Left lung (tissue), 14 donors: ENCODE results near the gene NR2E1. TPM values are rescaled to one million over a fixed set of nuclear protein-coding genes. Genes with fewer than 3 reads are reported as not detected.
A peak's percentile ranks its signal among the peaks of the same experiment; 100 is the strongest.

Experiments used
- ATAC-seq: fragments of 200-7000 bp; cut with Tn5 transposase; one replicate; pipeline ENCODE4 v1.9.1; 2020; ENCODE audit warnings: moderate library complexity
- DNase-seq, 4 donors: peaks; one replicate each; pipeline ENCODE4 v3.0.0-alpha.2; 2013 to 2020
- H3K27ac ChIP-seq, 2 donors: fragments of 200-600 bp; sonication (generic) in 1 of 2; one replicate each; pipeline versions ENCODE4 v1.5.0 to v1.8.0; 2020 to 2021
- H3K27me3 ChIP-seq, 2 donors: fragments of 200-600 bp; sonication (generic) in 1 of 2; one replicate each; pipeline versions ENCODE4 v1.5.0 to v1.8.0; 2020 to 2021
- H3K36me3 ChIP-seq, 2 donors: fragments of 200-600 bp; sonication (generic) in 1 of 2; one replicate each; pipeline versions ENCODE4 v1.5.0 to v1.8.0; 2020 to 2021
- H3K4me1 ChIP-seq, 2 donors: fragments of 200-600 bp; one replicate each; pipeline ENCODE4 v1.8.0; 2021
- H3K4me3 ChIP-seq, 2 donors: fragments of 200-600 bp; sonication (generic) in 1 of 2; one replicate each; pipeline versions ENCODE4 v1.5.0 to v1.8.0; 2020 to 2021; ENCODE audit warnings: mild to moderate bottlenecking in 1 of 2
- H3K9me3 ChIP-seq, 2 donors: fragments of 200-600 bp; sonication (generic) in 1 of 2; one replicate each; pipeline versions ENCODE4 v1.5.0 to v1.8.0; 2020 to 2021
- intact Hi-C, 2 donors: fragments of 100-400 bp; cut with DNase I; formaldehyde crosslinking; loops; one replicate each; pipeline versions ENCODE4 v1.11.2 to v1.14.2; 2022
- long read RNA-seq, 12 donors: library from polyadenylated mRNA in 2 of 12; unstranded in 2 of 12; transcript quantifications; one replicate each; pipeline ENCODE4 v2.0.0 and lab custom pipeline, GENCODE V29; 2019 to 2026
- polyA plus RNA-seq, 6 donors: library from polyadenylated mRNA; unstranded; fragments of 120-200 nt; gene quantifications; one replicate each; pipeline ENCODE4 v1.2.1, GENCODE V29; 2013; ENCODE audit not compliant: insufficient read length in 6 of 6
- total RNA-seq, 2 donors: library from RNA; stranded (reverse); fragmentation: NEBNext Ultra II Directional; extraction: Animal tissue kit (Norgen Biotek cat#: 25700); gene quantifications; one replicate each; pipeline ENCODE4 v1.2.1, GENCODE V29; 2021
- TF ChIP-seq, protein P1 (sequence below), 2 donors: fragments of 200-600 bp; sonication (generic) in 1 of 2; IDR thresholded peaks; one replicate each; pipeline versions ENCODE4 v1.5.0 to v1.8.0; 2021; ENCODE audit warnings: antibody characterized with exemption in 2 of 2
- donor health status: DM: no; HTN: yes; CAD: no.
- donor health status: DM: no; HTN: no; CAD: no.

NR2E1 gene
- total RNA-seq (not detected), polyA plus RNA-seq (under 1 TPM in 2 of 6 donors, not detected in 4; 0.06 to 0.07 TPM)
- long read RNA-seq, donor 1, partial matches to known transcripts = 214 of 557 reads
- long read RNA-seq, donor 1, other reads (novel, unspliced or antisense) = 343 of 557 reads
- long read RNA-seq, donor 2, partial matches to known transcripts = 219 of 601 reads
- long read RNA-seq, donor 2, other reads (novel, unspliced or antisense) = 382 of 601 reads
- long read RNA-seq, donor 3, partial matches to known transcripts = 156 of 329 reads
- long read RNA-seq, donor 3, other reads (novel, unspliced or antisense) = 173 of 329 reads
- long read RNA-seq, donor 4 = 0 reads
- long read RNA-seq, donor 5, partial matches to known transcripts = 155 of 396 reads
- long read RNA-seq, donor 5, other reads (novel, unspliced or antisense) = 241 of 396 reads
- long read RNA-seq, donor 6, partial matches to known transcripts = 176 of 424 reads
- long read RNA-seq, donor 6, other reads (novel, unspliced or antisense) = 248 of 424 reads
- long read RNA-seq, donor 7, partial matches to known transcripts = 135 of 334 reads
- long read RNA-seq, donor 7, other reads (novel, unspliced or antisense) = 199 of 334 reads
- long read RNA-seq, donor 8, partial matches to known transcripts = 200 of 455 reads
- long read RNA-seq, donor 8, other reads (novel, unspliced or antisense) = 255 of 455 reads
- long read RNA-seq, donor 9 = 0 reads
- long read RNA-seq, donor 10 = 0 reads
- long read RNA-seq, donor 11, partial matches to known transcripts = 164 of 442 reads
- long read RNA-seq, donor 11, other reads (novel, unspliced or antisense) = 278 of 442 reads
- long read RNA-seq, donor 12, partial matches to known transcripts = 194 of 477 reads
- long read RNA-seq, donor 12, other reads (novel, unspliced or antisense) = 283 of 477 reads

DNA sequence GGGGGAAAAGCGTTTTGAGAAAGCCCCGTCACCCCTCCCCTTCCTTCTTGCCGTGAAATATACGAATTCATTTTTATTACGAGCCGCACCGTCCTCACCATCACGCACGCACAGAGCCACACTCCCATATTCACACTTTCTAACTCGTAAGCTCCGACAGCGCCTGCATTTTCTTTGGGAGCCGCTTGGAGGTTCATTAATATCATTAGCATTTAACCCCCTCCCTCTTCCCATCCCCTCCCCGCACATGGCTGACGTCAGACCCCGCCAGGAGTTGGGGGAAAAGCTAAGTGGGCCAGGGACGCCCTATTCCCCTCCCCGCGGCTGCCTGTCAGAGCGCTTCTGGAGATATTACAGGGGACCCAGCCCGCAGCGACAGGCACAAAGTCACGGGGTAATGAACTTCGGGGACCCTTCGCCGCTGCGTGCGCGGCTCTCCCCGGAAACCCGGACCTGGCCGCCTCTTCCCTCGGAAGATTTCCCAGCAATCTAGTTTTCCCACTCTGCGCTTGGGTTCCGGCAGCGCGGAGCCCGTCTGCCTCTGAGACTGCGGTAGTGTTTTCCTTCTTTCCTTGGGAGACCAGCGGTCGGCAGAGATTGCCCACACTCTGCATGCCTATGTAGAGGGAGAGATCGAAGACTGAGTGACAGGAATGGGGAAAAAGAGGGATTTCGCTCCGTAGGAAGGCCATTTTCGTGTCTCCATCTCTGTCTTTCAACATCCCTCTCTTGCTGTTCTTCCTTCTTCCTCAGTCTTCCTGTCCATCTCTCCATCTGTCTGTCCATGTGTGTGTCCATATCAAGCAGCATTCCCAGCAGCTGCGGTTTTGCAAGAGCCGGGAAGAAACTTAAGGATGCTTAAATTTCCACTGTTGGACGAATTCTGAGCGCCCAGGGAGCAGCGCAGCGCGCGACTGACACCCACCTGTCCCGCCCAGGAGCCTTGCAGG is at the start of gene NR2E1:
Gene NR2E1, plus strand, starts transcription at position 309 of the 950 bp plus-strand sequence. CDS start 744 bp downstream, outside the sequence.
- TF ChIP-seq, protein P1, sequence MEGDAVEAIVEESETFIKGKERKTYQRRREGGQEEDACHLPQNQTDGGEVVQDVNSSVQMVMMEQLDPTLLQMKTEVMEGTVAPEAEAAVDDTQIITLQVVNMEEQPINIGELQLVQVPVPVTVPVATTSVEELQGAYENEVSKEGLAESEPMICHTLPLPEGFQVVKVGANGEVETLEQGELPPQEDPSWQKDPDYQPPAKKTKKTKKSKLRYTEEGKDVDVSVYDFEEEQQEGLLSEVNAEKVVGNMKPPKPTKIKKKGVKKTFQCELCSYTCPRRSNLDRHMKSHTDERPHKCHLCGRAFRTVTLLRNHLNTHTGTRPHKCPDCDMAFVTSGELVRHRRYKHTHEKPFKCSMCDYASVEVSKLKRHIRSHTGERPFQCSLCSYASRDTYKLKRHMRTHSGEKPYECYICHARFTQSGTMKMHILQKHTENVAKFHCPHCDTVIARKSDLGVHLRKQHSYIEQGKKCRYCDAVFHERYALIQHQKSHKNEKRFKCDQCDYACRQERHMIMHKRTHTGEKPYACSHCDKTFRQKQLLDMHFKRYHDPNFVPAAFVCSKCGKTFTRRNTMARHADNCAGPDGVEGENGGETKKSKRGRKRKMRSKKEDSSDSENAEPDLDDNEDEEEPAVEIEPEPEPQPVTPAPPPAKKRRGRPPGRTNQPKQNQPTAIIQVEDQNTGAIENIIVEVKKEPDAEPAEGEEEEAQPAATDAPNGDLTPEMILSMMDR (IDR thresholded peaks at IDR 0.05) = no peak
- Histone ChIP-seq H3K4me1 (peaks cover 16 to 55% of the 10 kb centered on the region in 2 donors), H3K27me3 (peaks cover 100% of the 10 kb centered on the region in 2 donors), H3K36me3 (no peaks in the 10 kb centered on the region), H3K27ac (no peak within 1 kb of the TSS), H3K4me3 (no peak within 1 kb of the TSS), H3K9me3 (no peaks in the 10 kb centered on the region)
- DNase-seq = no peak
- no peak for ATAC-seq
- intact Hi-C loops = no loop called here

DNA sequence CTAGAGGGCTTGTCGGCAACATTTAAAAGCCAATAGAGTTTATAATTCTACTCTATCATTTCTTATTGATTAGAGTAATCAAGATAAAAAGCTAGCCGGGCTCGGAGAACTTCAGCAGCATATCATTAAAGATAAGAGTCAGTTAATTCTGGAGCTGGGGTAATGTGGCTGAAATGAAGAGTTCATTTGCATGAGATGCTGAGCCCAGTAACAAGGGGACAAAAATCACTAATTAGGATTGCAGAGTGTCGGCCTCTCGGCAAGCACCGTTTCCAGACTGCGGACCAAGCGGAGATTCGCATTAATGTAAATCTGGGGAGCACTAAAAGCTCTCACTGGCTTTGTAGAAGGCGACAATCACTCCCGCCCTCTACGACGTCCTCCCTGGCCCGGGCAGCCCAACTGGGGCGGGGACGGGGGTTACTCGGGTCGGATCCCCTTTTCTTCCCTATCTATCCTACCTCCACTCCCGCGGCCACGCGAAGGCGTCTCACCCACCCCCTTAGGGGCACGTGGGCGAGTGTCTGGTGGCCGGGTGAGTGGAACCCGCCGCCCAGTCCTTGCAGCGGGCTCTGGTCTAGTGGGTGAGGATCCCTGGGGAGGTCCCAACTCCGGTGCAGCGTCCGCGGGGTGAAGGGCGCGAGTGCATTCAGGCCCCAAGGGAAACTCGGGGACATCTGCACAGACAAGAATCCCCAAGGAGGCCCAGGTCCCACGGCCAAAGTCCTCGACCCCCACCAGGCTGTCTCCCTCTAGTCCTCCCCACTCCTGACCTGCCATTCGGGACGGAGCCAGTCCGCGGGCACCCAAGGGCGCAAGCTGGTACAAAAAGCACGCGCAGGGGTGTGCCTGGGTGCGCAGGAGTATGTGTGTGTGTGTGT is 49.0 kb upstream of the NR2E1 start:
- Histone ChIP-seq H3K4me1 (peaks cover 21 to 57% of the 10 kb centered on the region in 2 donors), H3K27ac (no peak overlapping the region), H3K4me3 (peak overlapping the region in 1 of 2 donors; percentile 65), H3K36me3 (no peaks in the 10 kb centered on the region), H3K9me3 (no peaks in the 10 kb centered on the region), H3K27me3 (peaks cover 51 to 100% of the 10 kb centered on the region in 2 donors)
- TF ChIP-seq, protein P1 (IDR thresholded peaks at IDR 0.05) = no peak
- DNase-seq (peak in 1 of 4 donors; percentile 82), ATAC-seq (no peak)
- intact Hi-C loops = loop anchor here in 1 of 2 donors (10.0 kb wide), 1 partner anchor 408 kb away; no protein-coding TSS in a partner anchor

DNA sequence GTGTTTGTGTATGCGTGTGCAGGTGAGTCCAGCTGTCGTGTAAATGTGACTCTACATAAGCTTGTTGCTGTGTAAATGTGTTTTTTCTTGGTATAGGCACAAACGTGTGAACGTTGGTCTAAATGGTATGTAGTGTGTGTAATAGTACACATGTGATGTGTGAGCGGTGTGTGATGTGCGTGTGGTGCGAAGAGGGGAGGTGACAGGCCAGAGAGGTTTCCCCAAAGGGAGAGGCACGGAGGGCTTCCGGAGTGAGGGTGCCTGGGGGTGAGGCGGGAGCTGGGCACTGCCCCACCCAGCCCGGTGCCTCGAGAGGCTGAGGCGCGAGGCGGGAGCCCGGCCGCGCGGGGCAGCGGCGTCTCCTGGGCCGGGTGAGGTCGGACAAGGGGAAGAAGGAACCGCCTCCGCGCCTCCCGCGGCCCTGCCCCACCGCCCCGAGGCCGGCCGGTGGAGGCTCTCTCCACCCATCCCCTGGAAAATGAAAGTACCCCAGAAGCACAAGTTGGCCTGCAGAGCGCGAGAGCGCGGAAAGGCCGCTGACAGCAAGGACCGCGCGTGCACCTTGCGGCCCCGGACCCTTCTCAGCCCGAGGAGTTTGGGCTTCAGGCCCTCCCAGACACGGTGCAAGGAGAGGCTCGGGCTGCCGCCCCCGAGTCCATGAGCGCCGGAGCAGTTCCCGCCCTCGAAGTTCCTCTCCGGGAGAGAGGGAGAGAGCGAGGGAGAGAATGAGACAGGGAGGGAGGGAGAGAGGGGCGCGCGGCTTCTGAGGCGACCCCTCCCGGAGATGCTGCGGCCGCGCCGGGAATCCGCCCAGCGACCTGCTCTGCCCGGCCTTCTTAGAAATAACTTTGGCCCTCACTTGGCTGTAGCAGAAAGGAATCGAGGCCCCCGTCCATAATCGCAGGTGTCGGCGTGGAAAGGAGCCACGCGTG is 48.1 kb upstream of the NR2E1 start:
- TF ChIP-seq, protein P1 (IDR thresholded peaks at IDR 0.05) = no peak
- H3K36me3 ChIP-seq = no peaks in the 10 kb centered on the region
- DNase-seq = peak in 2 of 4 donors; percentile 57 to 92
- H3K9me3 ChIP-seq = no peaks in the 10 kb centered on the region
- peak; percentile 71 for ATAC-seq
- no peak overlapping the region for H3K27ac ChIP-seq
- H3K27me3 ChIP-seq = peaks cover 51 to 100% of the 10 kb centered on the region in 2 donors
- H3K4me1 ChIP-seq = peaks cover 21 to 57% of the 10 kb centered on the region in 2 donors
- intact Hi-C loops = loop anchor here in 1 of 2 donors (10.0 kb wide), 1 partner anchor 407 kb away; no protein-coding TSS in a partner anchor
- peak overlapping the region; percentile 51 to 65 for H3K4me3 ChIP-seq
